Astrocyte (in vitro differentiated cells and primary cell): ENCODE measurements around the gene FOXL3. TPM values are rescaled to one million over a fixed set of nuclear protein-coding genes. Genes with fewer than 3 reads are reported as not detected.

Source experiments
- DNase-seq: peaks from one replicate; pipeline ENCODE4 v3.0.0-alpha.2; 2010; ENCODE audit warnings: low read depth
- FAIRE-seq: peaks from 2 replicates; lab custom pipeline; 2011; peaks lifted over from hg19 to GRCh38; lab: Jason Lieb, UNC
- H2AFZ ChIP-seq: 2 replicates; pipeline ENCODE4 v1.6.0; 2012; ENCODE audit warnings: low read depth, low read length, inconsistent platforms
- H3K27ac ChIP-seq: 2 replicates; pipeline ENCODE4 v1.5.1; 2011; ENCODE audit warnings: low read depth, low read length, inconsistent platforms
- H3K27me3 ChIP-seq: 2 replicates; pipeline ENCODE4 v1.6.0; 2011; ENCODE audit warnings: low read length, inconsistent platforms; ENCODE audit not compliant: insufficient read depth
- H3K36me3 ChIP-seq: 2 replicates; pipeline ENCODE4 v1.5.1; 2011; ENCODE audit warnings: low read length, inconsistent platforms; ENCODE audit not compliant: insufficient read depth
- H3K4me1 ChIP-seq: 2 replicates; pipeline ENCODE4 v1.5.1; 2011; ENCODE audit warnings: low read length, inconsistent platforms; ENCODE audit not compliant: insufficient read depth
- H3K4me2 ChIP-seq: 2 replicates; pipeline ENCODE4 v1.6.0; 2012; ENCODE audit warnings: low read length, inconsistent platforms
- H3K4me3 ChIP-seq: 2 replicates; pipeline ENCODE4 v1.5.1; 2011; ENCODE audit warnings: low read depth, mild to moderate bottlenecking, low read length, inconsistent platforms; ENCODE audit not compliant: insufficient read depth
- H3K79me2 ChIP-seq: 2 replicates; pipeline ENCODE4 v1.6.0; 2012; ENCODE audit warnings: mild to moderate bottlenecking, low read length, inconsistent platforms; ENCODE audit not compliant: insufficient read depth
- H3K9ac ChIP-seq: 2 replicates; pipeline ENCODE4 v1.6.0; 2012; ENCODE audit warnings: mild to moderate bottlenecking, low read length, inconsistent platforms
- H3K9me3 ChIP-seq: 2 replicates; pipeline ENCODE4 v1.5.1; 2012; ENCODE audit warnings: low read depth, mild to moderate bottlenecking, low read length, inconsistent platforms; ENCODE audit not compliant: insufficient read depth
- H4K20me1 ChIP-seq: 2 replicates; pipeline ENCODE4 v1.6.0; 2012; ENCODE audit warnings: low read length, inconsistent platforms; ENCODE audit not compliant: insufficient read depth
- H3K27ac Mint-ChIP-seq: one replicate; pipeline ENCODE4 v1.8.0; 2021; ENCODE audit warnings: mild to moderate bottlenecking, mixed read lengths; ENCODE audit not compliant: unreplicated experiment
- H3K27me3 Mint-ChIP-seq: one replicate; pipeline ENCODE4 v1.8.0; 2021; ENCODE audit warnings: low read depth, mixed read lengths; ENCODE audit not compliant: unreplicated experiment
- H3K36me3 Mint-ChIP-seq: one replicate; pipeline ENCODE4 v1.8.0; 2021; ENCODE audit warnings: low read depth, mixed read lengths; ENCODE audit not compliant: unreplicated experiment
- H3K4me1 Mint-ChIP-seq: one replicate; pipeline ENCODE4 v1.8.0; 2021; ENCODE audit warnings: low read depth, mixed read lengths; ENCODE audit not compliant: unreplicated experiment
- H3K4me3 Mint-ChIP-seq: one replicate; pipeline ENCODE4 v1.8.0; 2021; ENCODE audit warnings: mild to moderate bottlenecking, moderate library complexity, mixed read lengths; ENCODE audit not compliant: unreplicated experiment
- H3K9me3 Mint-ChIP-seq: one replicate; pipeline ENCODE4 v1.8.0; 2021; ENCODE audit warnings: mild to moderate bottlenecking, mixed read lengths; ENCODE audit not compliant: unreplicated experiment
- CTCF ChIP-seq: IDR thresholded peaks from 2 replicates; pipeline ENCODE4 v1.5.1; 2011; ENCODE audit warnings: low read depth, mild to moderate bottlenecking, inconsistent platforms, low read length, moderate library complexity; ENCODE audit not compliant: insufficient read depth
- EZH2 ChIP-seq: IDR thresholded peaks from 2 replicates; pipeline ENCODE4 v1.6.1; 2012; ENCODE audit warnings: mild to moderate bottlenecking, low read length, inconsistent platforms; ENCODE audit not compliant: insufficient read depth
- total RNA-seq: library from RNA; stranded (reverse); gene quantifications from 2 replicates; pipeline ENCODE4 v1.2.1, GENCODE V29; 2021

Gene FOXL3
- total RNA-seq, 1 donor from 2014 or later = not detected

DNA sequence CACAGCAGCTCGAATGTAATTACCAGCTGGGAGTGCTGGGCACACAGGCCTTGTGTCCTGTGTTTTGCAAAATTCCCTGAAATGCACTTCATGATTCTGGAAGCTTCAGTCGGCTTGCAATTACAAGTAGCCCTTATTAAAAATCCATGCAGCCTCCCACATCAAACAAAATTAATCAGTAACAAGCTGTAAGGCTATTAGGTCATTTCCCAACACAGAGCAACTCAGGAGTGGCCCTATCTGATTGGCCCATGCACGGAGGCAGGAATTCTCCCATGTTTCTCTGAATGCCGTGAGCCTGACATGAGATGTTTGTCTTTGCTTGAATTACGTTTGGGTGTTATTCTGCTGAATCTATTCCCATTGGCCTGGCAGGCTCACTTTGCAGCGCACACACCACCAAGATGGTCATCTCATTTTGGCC lies 36.9 kb downstream of the FOXL3 start:
- no peaks in the 10 kb centered on the region for H3K4me1 ChIP-seq
- H3K4me3 Mint-ChIP-seq = no peak overlapping the region
- DNase-seq (no peak), FAIRE-seq (no peak)
- H3K27me3 Mint-ChIP-seq = peaks cover 52% of the 10 kb centered on the region
- no peak overlapping the region for H3K27ac Mint-ChIP-seq
- H2AFZ ChIP-seq = no peak overlapping the region
- H3K9me3 Mint-ChIP-seq = no peaks in the 10 kb centered on the region
- H3K27ac ChIP-seq = no peak overlapping the region
- H3K36me3 Mint-ChIP-seq = peaks cover 3% of the 10 kb centered on the region
- peaks cover 18% of the 10 kb centered on the region for H3K27me3 ChIP-seq
- no peak overlapping the region for H3K9ac ChIP-seq
- no peaks in the 10 kb centered on the region for H4K20me1 ChIP-seq
- H3K4me1 Mint-ChIP-seq = no peaks in the 10 kb centered on the region
- H3K4me2 ChIP-seq = no peak overlapping the region
- no peaks in the 10 kb centered on the region for H3K36me3 ChIP-seq
- no peak overlapping the region for H3K4me3 ChIP-seq
- H3K79me2 ChIP-seq = no peaks in the 10 kb centered on the region
- H3K9me3 ChIP-seq = peaks cover 7% of the 10 kb centered on the region
- no peak for TF ChIP-seq EZH2
- no peak for TF ChIP-seq CTCF

DNA sequence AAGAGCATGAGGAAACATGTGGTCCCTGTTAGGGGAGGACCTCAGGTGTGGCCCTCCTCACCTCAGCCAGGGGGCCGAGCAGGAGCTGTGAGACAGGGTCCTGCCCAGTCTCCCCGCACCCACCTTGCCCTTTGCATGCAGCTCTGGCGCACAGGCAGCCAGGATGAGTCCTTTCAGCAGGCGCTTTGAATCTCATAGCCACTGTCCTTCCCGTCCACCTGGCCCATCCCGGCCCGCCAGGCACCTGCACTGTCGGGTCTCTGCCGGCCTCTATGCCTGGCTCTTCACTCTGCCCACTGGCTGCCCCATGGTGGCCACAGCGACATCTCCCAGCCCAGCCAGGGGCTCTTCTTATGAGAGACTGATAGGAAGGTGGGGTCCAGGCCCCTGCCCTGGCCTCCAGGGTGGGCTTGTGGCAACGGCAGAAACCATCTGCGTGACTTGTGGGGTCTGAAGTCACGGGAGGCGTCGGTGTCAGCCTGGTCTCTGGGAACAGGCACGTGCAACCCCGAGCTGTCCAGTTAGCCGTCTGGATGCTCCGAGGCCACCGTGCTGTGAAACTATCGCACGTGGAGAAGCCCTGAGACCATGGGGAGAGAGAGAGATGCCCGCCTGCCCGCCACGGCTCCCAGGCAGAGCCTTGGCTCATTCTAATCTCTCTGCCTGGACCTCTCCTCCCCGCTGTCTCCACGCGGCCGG lies 37.4 kb downstream of the FOXL3 start:
- DNase-seq (no peak), FAIRE-seq (no peak)
- H3K27ac Mint-ChIP-seq = no peak overlapping the region
- Histone ChIP-seq H2AFZ (no peak overlapping the region), H3K27ac (no peak overlapping the region), H4K20me1 (no peaks in the 10 kb centered on the region), H3K27me3 (peaks cover 18% of the 10 kb centered on the region), H3K9ac (no peak overlapping the region), H3K9me3 (peaks cover 7% of the 10 kb centered on the region), H3K4me1 (no peaks in the 10 kb centered on the region), H3K36me3 (no peaks in the 10 kb centered on the region), H3K79me2 (no peaks in the 10 kb centered on the region), H3K4me2 (no peak overlapping the region), H3K4me3 (no peak overlapping the region)
- H3K4me3 Mint-ChIP-seq = no peak overlapping the region
- no peaks in the 10 kb centered on the region for H3K4me1 Mint-ChIP-seq
- TF ChIP-seq EZH2 (no peak), CTCF (no peak)
- H3K36me3 Mint-ChIP-seq = peaks cover 3% of the 10 kb centered on the region
- H3K27me3 Mint-ChIP-seq = peaks cover 54% of the 10 kb centered on the region
- H3K9me3 Mint-ChIP-seq = no peaks in the 10 kb centered on the region
